Effector CD8-positive, alpha-beta T cell (primary cell): ENCODE data around the gene ALDH1A2.
"Not testable (repeated sequence)": the region's sequence is repeated elsewhere in the genome, so short reads cannot be mapped to it uniquely, and the experiment has no call there.

Source experiments
- DNase-seq: peaks from one replicate; lab custom pipeline; 2025; lab: John Stamatoyannopoulos, UW
- total RNA-seq, 4 experiments: gene quantifications; one replicate each; lab custom pipeline; 2026; lab: John Stamatoyannopoulos, UW

The ALDH1A2 gene
- total RNA-seq = 0.12 to 2.2 (median 0.27) reads per million in 4 experiments

GRCh38 chr15:58065445-58066041 lies at the start of gene ALDH1A2:
TSS of gene ALDH1A2 (minus strand) at chr15:58065711. CDS start at chr15:58065650, 61 bp downstream.
- DNase-seq = no peak

GRCh38 chr15:58114812-58115211 lies 49.3 kb upstream of the ALDH1A2 start:
- DNase-seq = no peak

GRCh38 chr15:58114388-58114787 lies 48.9 kb upstream of the ALDH1A2 start:
- DNase-seq = no peak

- DNase-seq = not testable (repeated sequence)
Measured at GRCh38 chr15:58113358-58113757, 47.8 kb upstream of the ALDH1A2 start.

GRCh38 chr15:58111718-58112104 lies 46.2 kb upstream of the ALDH1A2 start:
- DNase-seq = no peak

- DNase-seq = no peak
Measured at GRCh38 chr15:58110999-58111717, 45.6 kb upstream of the ALDH1A2 start.

GRCh38 chr15:58109419-58109818 lies 43.9 kb upstream of the ALDH1A2 start:
- DNase-seq = no peak

- no peak for DNase-seq
Measured at GRCh38 chr15:58108117-58108516, 42.6 kb upstream of the ALDH1A2 start.

- no peak for DNase-seq
Measured at GRCh38 chr15:58103482-58103881, 38.0 kb upstream of the ALDH1A2 start.

- no peak for DNase-seq
Measured at GRCh38 chr15:58096529-58097084, 31.1 kb upstream of the ALDH1A2 start.

- DNase-seq = no peak
Measured at GRCh38 chr15:58095415-58095814, 29.9 kb upstream of the ALDH1A2 start.

GRCh38 chr15:58087871-58088270 lies 22.4 kb upstream of the ALDH1A2 start:
- DNase-seq = no peak

GRCh38 chr15:58086491-58086890 lies 21.0 kb upstream of the ALDH1A2 start:
- no peak for DNase-seq

GRCh38 chr15:58083526-58083925 lies 18.0 kb upstream of the ALDH1A2 start:
- no peak for DNase-seq

- no peak for DNase-seq
Measured at GRCh38 chr15:58081891-58082290, 16.4 kb upstream of the ALDH1A2 start.

GRCh38 chr15:58081456-58081855 lies 15.9 kb upstream of the ALDH1A2 start:
- DNase-seq = no peak

GRCh38 chr15:58080959-58081358 lies 15.4 kb upstream of the ALDH1A2 start:
- DNase-seq = not testable (repeated sequence)

GRCh38 chr15:58080398-58080797 lies 14.9 kb upstream of the ALDH1A2 start:
- DNase-seq = no peak

- DNase-seq = no peak
Measured at GRCh38 chr15:58078591-58078990, 13.1 kb upstream of the ALDH1A2 start.

- no peak for DNase-seq
Measured at GRCh38 chr15:58077427-58077826, 11.9 kb upstream of the ALDH1A2 start.

GRCh38 chr15:58074452-58074851 lies 8.9 kb upstream of the ALDH1A2 start:
- no peak for DNase-seq

- DNase-seq = no peak
Measured at GRCh38 chr15:58070801-58071418, 5.4 kb upstream of the ALDH1A2 start.

- no peak for DNase-seq
Measured at GRCh38 chr15:58069008-58069407, 3.5 kb upstream of the ALDH1A2 start.
